Epithelial cell of alveolus of lung (primary cell): ENCODE measurements around the gene OR2A25. TPM values are rescaled to one million over a fixed set of nuclear protein-coding genes. Genes with fewer than 3 reads are reported as not detected.

Source experiments
- total RNA-seq: library from RNA; depleted of rRNA; stranded (reverse); fragments of >200 nt; gene quantifications from 2 replicates; pipeline ENCODE4 v1.2.1, GENCODE V29; 2015

The OR2A25 gene
- not detected in 2 replicates for total RNA-seq

DNA sequence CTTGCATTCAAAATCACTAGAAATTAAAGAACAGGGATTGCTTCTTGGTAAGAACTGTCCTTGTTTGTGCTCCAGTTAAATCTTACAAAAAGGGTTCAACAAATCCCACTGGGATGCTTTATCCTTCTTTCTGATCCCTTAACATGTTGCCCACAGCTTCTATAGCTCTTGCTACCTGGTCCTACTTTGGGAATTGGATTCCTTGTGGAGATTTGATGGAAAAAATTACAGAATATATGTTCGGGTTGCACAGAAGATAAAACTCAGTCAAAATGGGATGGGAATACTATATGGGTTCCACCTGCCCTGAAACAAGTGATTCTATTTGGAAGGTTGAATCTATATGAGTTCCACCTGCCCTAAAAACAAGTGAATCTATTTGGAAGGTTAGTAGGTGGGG lies at the start of gene OR2A25:
TSS of gene OR2A25 (plus strand) at position 301 of the 400 bp plus-strand sequence. CDS start 4,409 bp downstream, outside the sequence.

GRCh38 chr7:144048648-144049047 lies 21.0 kb upstream of the OR2A25 start, which contains the start of gene OR2A5:
Gene OR2A5, plus strand, starts transcription at chr7:144048948. Its CDS starts 1,454 bp downstream, at chr7:144050402.

GRCh38 chr7:144085978-144086377 lies 16.4 kb downstream of the OR2A25 start, which contains the start of gene OR2A12:
Gene OR2A12, plus strand, starts transcription at chr7:144086278. Its CDS starts 8,830 bp downstream, at chr7:144095108.

GRCh38 chr7:144109283-144109682 lies 39.7 kb downstream of the OR2A25 start, which contains the start of gene OR2A2:
Gene OR2A2, plus strand, starts transcription at chr7:144109583. Its CDS starts 0 bp downstream, at chr7:144109583.

GRCh38 chr7:144122876-144123275 lies 53.3 kb downstream of the OR2A25 start, which contains the start of gene OR2A14:
Gene OR2A14, plus strand, starts transcription at chr7:144123176. Its CDS starts 5,937 bp downstream, at chr7:144129113.

Other genes with a start within 250 kb of the OR2A25 start
- gene TCAF1, start 167.6 kb upstream of the OR2A25 start, total RNA-seq, result 56.9 and 147 TPM in 2 replicates
- gene OR2F2, start 134.6 kb upstream of the OR2A25 start, total RNA-seq, result not detected in 2 replicates
- not detected in 2 replicates for gene OR2F1, start 115.0 kb upstream of the OR2A25 start, total RNA-seq
- gene OR6B1, start 69.5 kb upstream of the OR2A25 start, total RNA-seq, result not detected in 2 replicates
- gene OR2A5, start 20.9 kb upstream of the OR2A25 start, total RNA-seq, result not detected in 2 replicates
- not detected in 2 replicates for gene OR2A12, start 16.5 kb downstream of the OR2A25 start, total RNA-seq
- not detected in 2 replicates for gene OR2A2, start 39.8 kb downstream of the OR2A25 start, total RNA-seq
- gene OR2A14, start 53.4 kb downstream of the OR2A25 start, total RNA-seq, result not detected in 2 replicates
- gene CTAGE4, start 113.7 kb downstream of the OR2A25 start, total RNA-seq, result 0.72 TPM in 1 of 2 replicates, not detected in the other
- 0.16 and 1.2 TPM in 2 replicates for gene ARHGEF35, start 126.0 kb downstream of the OR2A25 start, total RNA-seq
- gene OR2A42, start 169.8 kb downstream of the OR2A25 start, total RNA-seq, result not detected in 2 replicates
- 0.13 and 0.56 TPM in 2 replicates for gene OR2A7, start 195.0 kb downstream of the OR2A25 start, total RNA-seq
- gene CTAGE8, start 199.5 kb downstream of the OR2A25 start, total RNA-seq, result 0.08 and 0.26 TPM in 2 replicates
- gene OR2A1, start 242.6 kb downstream of the OR2A25 start, total RNA-seq, result 0.13 and 0.24 TPM in 2 replicates